HG02885 (cell line): ENCODE data around the gene RAPGEF2.
"Not testable (repeated sequence)": the region's sequence is repeated elsewhere in the genome, so short reads cannot be mapped to it uniquely, and the experiment has no call there.

Source experiments
- ATAC-seq: cut with Tn5 transposase; IDR thresholded peaks from one replicate; pipeline ENCODE4 v1.9.1; 2021; ENCODE audit warnings: mild to moderate bottlenecking; ENCODE audit not compliant: unreplicated experiment, poor library complexity

The RAPGEF2 gene

DNA sequence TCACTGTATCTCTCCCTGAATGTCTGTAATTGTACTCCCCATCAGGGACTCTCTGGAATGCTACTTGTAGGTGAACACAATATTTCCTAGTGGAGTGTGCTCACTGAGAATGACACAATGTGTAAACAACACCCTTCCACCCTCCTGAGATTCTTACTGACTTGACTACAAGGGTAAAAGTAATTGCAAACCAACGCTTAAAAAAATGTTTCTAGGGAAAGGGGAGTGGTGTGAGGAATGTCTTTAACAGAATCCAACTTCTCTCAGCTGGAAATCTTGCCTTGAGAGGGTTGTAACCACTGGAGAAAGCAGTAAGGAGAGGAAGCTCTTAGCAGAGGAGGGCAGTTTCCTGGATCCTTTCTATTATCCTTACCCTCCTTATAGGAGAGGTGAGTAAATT, 5.1 kb upstream of the RAPGEF2 start:
- ATAC-seq = no peak

DNA sequence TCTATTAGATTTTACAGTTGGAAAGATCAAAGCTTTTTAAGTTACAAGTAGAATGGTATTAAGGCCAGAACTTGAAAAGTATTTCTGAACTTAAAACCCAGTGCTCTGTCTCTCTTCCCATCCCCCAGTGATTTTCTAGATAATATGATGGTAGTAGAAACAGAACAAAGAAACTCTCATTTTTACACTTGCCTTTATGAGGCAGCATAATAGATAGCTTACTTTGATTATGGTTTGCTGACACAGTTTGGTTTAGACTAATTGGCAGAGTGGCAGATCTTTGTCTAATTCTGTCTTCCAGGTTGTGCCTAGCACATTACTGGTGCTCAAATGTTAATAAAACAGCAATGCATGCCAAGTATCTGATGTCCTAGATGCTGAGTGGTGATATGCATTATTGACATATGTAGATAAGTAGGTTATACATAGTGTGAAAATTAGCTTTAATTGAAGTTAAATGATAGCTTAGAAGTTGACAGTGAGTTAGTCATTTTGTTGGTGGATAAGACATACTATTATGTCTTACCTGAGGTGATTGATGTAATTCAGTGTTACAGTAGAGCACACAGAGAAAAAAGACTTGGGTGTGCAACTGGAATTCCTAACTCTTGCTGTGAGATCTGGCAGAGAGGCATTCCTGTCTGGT, 4.3 kb upstream of the RAPGEF2 start:
- ATAC-seq = no peak

DNA sequence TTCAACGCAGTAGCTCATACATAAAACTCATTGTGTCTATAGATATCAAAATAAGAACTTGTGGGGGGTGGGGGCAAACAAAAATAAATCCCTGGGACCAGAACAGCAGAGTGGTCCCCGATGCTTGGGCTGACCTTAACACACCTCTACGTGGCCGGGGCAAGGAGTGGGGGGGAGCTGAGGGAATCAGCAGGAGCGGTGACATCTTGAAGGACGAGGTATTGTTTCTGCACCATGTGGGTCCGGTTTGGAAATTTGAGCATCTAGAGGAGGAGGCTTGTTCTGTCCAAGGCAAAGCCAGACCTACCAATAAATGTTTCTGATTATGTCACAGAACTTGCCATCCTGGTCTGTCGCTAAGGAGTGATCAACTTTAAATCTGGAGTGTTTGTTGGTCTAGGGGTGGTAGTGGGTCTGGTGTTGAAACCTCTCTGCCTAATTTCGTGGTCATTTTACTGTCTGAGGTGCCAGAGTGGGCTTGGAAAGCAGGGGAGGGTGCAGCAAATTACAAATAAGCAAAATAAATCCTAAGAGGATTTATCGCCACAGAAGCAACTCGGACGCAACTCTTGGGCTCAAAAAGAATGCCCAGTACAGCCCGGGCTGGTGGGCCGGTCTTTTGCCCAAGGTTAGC, 774 bp upstream of the RAPGEF2 start:
- no peak for ATAC-seq

DNA sequence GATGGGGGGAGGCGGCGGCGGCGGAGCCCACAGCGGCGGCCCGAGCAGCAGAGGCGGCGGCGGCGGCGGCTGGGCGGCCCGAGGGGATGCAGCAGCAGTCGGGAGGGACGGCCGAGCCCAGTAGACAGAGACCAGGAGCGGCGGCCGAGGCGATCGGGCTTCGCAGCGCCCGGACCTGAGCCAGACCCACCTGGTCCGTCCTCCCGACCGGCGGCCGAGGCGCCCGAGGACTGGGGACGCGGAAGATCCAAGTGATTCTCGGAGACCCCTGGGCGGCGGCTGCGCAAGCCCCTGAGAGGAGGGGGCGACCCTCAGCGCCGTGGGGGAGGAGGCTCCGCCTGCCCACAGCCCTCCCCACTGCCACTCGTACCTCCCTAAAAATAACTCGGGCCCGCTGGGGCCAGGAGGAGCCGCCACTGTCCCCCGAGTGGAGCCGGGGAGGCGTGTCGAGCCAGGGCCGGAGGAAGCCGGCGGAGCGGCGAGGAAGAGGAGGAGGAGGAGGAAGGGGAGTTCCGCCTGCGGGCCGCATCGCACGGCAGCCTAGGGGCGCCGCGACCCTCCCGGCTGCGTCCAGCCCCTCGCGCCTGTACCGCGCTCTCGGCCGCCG, 608 bp downstream of the RAPGEF2 start:
- peak; percentile 35 for ATAC-seq

DNA sequence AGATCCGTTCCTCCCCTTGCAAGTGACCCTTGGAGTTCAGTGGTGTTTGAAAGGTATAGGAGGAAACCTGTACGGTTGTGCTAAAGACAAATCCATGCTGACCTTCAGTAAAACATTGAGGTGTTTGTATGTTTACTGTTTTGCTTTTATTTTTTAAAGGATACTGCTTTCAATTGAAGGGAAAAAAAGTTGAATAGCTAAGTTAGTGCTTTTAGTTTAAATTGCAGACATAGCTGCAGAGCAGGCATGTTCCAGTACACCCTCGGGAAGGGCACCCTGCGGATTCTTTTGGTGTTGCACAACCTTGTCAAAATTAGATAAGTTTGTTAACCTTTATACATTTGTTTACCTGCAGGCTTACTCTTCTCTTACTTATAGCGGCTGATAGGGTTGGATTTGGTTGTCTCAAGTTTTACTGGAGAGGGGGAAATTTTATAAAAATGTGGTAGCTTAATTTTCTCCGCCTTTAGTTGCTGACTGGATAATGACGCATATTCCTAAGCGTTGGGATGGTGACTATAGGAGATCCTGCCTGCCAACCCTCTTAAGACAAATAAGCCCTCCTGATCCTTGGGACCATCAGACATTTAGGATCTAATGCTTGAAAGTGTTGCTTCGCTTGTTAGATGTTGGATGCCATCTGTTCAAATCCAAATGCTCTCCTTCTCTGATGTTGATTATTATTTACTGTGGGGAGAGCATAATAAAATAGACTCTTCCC, 2.0 kb downstream of the RAPGEF2 start:
- ATAC-seq = no peak

DNA sequence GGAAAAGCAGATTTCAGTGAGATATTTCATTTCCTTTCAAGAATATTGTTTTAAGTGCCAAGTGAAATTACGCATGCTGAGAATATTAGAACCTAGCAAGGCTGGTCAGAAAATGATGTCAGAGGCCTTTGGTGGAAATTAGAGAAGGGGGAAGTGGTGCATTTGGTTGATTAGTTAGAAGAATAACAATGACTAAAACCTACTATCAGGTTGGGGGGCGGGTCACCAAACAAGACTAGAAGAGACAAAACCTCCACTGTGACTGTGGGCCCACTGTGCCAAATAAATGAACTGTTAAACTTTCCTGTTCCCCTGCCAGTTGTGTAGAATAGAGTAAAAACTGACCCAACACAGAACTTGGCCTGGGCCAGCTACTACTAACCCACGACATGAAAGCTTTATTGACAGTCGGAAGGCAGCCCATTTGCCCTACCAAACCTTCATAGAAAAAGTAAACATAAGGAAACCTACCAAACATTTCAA, 2.9 kb downstream of the RAPGEF2 start:
- peak; percentile 15 for ATAC-seq

DNA sequence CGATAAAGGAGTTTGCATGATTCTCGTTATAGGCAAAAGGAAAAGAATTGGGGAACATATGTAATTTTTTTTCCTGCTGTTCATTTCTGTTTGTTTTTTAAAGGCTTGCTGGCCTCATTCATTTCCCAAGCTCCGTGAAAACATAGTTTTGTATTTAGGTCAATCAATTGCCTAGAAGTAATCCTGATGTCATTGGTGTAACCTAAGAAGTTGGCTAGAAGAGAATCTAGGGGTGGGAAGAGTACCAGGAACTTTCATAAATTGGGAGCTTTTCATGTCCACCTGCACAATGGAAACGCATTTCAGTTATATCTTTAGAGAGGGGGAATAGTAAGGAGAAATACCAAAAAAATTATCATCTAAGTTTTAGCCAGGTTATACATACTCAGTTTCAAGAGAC, 3.8 kb downstream of the RAPGEF2 start:
- no peak for ATAC-seq

DNA sequence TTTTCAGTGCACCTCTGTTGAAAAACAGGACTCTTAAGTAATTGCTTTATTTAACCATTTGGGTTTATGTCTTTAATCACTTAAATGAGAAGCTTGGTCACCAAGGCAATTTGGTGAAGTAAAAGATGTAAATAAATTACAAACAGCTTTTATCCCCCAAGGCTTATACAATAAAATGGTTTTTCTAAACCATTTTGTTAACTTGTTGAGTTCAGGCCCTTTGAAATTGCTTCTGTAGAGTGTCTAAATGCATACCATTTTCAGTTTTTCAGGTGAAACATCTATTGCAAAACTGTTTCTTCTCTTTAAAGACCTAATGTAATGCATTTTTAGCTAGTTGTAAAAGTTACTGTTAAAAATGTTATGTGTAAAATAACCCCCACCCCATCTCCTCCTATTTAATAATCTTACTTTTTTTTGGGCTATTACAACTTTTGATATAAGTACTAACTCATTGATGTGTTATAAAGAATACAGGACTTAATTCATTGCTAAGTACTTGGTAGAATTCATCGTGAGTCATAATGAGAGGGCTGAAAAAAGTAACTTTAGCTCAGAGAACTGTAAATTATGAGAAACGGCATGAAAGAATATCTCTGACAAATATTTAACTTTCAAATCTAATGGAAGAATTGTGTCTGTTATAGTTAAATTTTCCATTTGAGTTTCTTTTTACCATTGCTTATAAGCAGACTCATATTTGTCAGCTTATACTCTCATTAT, 4.5 kb downstream of the RAPGEF2 start:
- no peak for ATAC-seq

DNA sequence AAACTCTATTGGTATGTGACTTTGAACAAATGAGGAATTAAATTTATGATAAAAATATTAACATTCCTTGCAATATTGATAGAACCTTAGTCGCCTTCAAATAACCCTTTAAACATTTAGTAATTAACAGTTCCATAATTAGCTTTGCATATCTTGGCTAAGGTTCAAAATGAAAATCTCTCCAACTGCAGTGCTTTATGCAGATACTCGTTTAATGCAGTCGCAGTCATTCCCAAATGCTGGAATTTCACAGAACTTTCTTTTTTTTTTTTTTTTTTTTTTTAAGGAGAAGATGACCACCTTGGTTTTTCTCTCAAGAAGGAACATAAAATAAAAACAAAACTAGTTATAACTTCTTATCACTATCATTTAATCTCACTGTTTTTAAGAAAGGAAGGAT, 5.2 kb downstream of the RAPGEF2 start:
- ATAC-seq = no peak

DNA sequence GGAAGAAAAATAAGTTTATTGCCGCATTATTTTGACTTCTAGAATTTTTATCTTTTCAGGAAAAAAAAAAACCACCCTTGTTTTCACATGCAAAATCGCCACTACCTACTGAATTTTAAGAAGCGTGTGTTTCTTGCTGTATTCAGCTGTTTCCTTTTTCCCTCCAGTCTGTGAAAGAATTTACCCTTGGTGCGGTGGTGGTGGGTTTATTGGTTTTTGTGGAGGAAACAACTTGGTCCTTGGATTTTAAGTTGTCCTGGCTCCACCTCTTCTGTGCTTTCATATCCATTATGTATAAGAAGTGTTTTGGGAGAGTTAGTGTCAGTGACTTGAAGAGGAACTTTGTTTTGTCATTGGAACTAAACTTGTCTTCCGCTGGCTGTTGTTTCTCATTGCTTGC, 8.1 kb downstream of the RAPGEF2 start:
- ATAC-seq = no peak

DNA sequence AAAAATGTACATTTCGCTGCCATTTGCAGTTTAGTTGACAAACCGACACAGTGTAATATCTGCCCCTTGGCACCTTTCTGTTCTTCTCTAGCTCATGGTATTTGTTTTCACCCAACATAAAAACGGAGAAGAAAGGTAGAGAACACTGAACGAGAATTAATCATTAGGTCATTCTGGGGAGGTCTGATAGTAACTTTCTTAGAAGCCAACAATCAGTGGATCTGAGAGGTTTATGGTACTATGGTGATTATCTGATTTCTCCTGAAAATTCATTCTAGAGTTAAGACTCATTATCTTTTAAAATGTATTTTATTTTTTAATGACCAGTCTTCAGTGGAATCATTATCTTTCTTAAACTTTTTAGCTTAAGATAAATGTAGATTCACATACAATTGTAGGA, 8.5 kb downstream of the RAPGEF2 start:
- no peak for ATAC-seq

DNA sequence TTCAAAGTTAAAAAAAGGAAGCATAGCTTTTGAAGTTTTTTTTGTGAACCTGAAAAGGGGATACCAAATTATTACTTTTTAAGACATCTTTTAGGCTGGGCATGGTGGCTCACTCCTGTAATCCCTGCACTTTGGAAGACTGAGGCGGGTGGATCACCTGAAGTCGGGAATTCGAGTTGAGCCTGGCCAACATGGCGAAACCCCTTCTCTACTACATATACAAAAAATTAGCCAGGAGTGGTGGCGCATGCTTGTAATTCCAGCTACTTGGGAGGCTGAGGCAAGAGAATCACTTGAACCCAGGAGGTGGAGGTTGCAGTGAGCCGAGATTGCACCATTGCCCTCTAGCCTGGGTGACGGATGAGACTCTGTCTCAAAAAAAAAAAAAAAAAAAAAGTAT, 10.5 kb downstream of the RAPGEF2 start:
- ATAC-seq = not testable (repeated sequence)

DNA sequence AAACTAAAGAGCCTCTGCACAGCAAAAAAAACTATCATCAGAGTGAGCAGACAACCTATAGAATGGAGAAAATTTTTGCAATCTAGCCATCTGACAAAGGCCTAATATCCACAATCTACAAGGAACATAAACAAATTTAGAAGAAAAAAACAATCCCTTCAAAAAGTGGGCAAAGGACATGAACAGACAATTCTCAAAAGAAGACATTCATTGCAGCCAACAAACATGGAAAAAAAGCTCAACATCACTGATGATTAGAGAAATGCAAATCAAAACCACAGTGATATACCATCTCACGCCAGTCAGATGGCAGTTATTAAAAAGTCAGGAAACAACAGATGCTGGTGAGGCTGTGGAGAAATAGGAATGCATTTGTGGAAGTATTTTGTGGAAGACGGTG, 13.2 kb downstream of the RAPGEF2 start:
- not testable (repeated sequence) for ATAC-seq

DNA sequence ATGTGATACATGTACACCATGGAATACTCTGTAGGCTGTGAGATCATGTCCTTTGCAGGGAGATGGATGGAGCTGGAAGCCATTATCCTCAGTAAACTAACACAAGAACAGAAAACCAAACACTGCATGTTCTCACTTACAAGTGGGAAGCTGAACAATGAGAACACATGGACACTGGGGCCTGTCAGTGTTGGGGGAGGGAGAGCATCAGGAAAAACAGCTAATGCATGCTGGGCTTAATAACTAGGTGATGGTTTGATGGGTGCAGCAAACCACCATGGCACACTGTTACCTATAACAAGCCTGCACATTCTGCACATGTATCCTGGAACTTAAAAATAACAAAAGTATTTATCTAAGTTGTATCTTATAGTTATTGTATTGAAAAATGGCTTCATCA, 13.8 kb downstream of the RAPGEF2 start:
- not testable (repeated sequence) for ATAC-seq

DNA sequence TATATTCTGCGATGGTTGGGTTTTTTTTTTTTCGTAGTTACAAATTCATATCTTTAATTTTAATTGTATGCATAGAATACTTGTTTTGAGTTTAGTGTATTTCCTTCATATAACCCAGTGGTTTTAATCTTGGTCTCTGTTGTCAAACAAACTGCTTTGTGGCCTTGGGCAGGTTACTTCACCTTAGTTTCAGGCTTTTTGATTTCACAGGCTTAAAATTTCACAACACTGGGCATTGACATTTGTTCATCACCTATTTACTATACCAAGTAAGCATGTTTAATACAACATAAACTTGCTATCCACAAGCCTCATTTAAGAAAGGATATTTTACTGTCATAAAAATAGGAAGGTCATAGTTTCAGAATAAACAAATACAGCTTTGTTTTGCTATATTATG, 14.7 kb downstream of the RAPGEF2 start:
- no peak for ATAC-seq

DNA sequence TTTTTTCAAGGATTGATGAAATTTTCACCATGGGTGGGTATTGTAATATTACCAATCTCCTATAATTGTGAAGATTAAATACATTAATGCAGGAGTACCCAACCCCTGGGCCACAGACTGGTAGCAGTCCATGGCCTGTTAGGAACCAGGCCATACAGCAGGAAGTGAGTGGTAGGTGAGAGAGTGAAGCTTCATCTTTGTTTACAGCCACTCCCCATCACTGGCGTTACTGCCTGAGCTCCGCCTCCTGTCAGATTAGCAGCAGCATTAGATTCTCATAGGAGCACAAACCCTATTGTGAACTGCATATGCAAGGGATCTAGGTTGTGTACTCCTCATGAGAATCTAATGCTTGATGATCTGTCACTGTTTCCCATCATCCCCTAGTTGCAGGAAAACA, 15.1 kb downstream of the RAPGEF2 start:
- ATAC-seq = no peak

DNA sequence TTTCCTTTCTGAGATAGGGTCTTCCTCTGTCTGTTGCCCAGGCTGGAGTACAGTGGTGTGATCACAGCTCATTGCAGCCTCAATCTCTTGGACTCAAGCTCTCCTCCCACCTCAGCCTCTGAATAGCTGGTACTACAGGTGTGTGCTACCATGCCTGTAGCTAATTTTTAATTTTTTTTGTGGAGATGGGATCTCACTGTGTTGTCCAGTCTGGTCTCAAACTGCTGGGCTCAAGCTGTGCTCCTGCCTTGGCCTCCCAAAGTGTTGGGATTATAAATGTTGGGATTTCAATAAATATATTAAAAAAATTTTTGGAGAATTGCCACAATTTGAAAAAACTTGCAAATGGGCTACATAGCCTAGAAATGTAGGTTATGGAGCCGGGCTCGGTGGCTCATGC, 18.5 kb downstream of the RAPGEF2 start:
- no peak for ATAC-seq

DNA sequence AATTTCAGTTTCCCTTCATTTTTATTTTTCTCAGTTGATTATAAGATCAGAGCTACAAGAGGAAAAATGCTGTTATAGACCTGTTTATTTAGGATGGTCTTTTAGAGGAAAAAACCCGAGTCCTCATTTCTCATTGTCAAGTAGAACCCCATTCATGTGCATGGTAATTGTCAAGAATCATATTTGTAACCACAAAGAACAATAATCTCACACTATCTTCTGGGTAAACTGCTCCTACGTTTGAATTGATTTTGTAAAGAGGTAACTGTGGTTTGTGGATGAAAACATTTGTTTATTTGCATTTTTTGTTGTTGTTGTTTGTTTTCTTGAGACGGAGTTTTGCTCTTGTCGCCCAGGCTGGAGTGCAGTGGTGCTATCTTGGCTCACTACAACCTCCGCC, 23.8 kb downstream of the RAPGEF2 start:
- no peak for ATAC-seq

DNA sequence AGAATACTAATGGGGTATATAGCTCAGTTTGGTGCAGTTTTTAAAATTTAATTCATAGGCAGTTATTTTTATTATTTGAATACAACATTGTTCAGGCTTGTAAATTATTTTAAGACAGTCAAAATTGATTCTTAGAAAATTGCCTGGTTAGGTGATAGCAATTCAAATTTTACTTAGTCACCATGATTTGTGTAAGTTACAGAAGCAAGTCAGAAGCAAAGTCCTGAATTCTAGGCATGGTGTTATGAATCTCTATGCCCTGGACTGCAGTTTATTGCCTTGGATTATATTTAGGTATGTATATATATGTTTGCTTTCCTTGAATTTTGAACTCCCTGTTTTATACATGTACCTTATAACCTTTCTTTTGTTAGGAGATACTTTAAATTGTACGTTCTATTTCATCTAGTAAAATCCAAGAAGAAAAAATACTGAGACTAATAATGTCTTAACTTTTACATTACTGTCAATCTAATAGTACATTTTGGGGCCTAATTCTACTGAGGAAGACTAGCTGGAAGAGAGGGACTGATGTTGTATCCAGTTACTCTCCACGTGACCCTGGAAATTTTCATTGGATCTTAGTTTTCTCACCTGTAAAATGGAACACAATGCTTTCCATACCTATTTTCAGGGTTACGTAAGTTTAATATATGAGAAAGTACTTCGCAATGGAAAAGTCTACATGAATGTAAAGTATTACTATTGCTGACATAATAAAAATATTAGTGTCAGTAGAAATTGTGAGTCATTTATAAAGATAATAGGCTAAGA, 25.1 kb downstream of the RAPGEF2 start:
- no peak for ATAC-seq
